Activated CD8-positive, alpha-beta T cell treated with anti-CD3 and anti-CD28 coated beads for 36 hours (primary cell): ENCODE measurements around the gene LRPAP1. TPM values are rescaled to one million over a fixed set of nuclear protein-coding genes. Genes with fewer than 3 reads are reported as not detected.

Experiments
- ATAC-seq: fragments of 200-7000 bp; cut with Tn5 transposase; one replicate; pipeline ENCODE4 v1.10.0; 2021; ENCODE audit warnings: mild to moderate bottlenecking, moderate library complexity
- CTCF ChIA-PET: fragments of 350-600 bp; sonication (Branson Sonifier 250); formaldehyde crosslinking; loops from one replicate; lab custom pipeline; 2021; ENCODE audit warnings: antibody characterized with exemption; lab: Charles Lee
- POLR2A ChIA-PET: fragments of 350-600 bp; sonication (Branson Sonifier 250); formaldehyde crosslinking; loops from one replicate; lab custom pipeline; 2021; ENCODE audit warnings: antibody characterized with exemption; lab: Charles Lee
- DNase-seq: peaks from one replicate; pipeline ENCODE4 v3.0.0-alpha.2; 2020
- H3K27ac Mint-ChIP-seq: one replicate; pipeline ENCODE4 v1.8.0; 2021; ENCODE audit warnings: mild to moderate bottlenecking, mixed read lengths
- H3K27me3 Mint-ChIP-seq: one replicate; pipeline ENCODE4 v1.8.0; 2021; ENCODE audit warnings: mixed read lengths
- H3K36me3 Mint-ChIP-seq: one replicate; pipeline ENCODE4 v1.8.0; 2021; ENCODE audit warnings: low read depth, mixed read lengths
- H3K4me1 Mint-ChIP-seq: one replicate; pipeline ENCODE4 v1.8.0; 2021; ENCODE audit warnings: low read depth, mixed read lengths
- H3K4me3 Mint-ChIP-seq: one replicate; pipeline ENCODE4 v1.8.0; 2021; ENCODE audit warnings: mild to moderate bottlenecking, moderate library complexity, mixed read lengths
- H3K9me3 Mint-ChIP-seq: one replicate; pipeline ENCODE4 v1.8.0; 2021; ENCODE audit warnings: mixed read lengths
- intact Hi-C: fragments of 100-400 bp; cut with micrococcal nuclease; formaldehyde crosslinking; loops from one replicate; pipeline ENCODE4 v1.10.0; 2022
- total RNA-seq, 2 experiments: library from RNA; stranded (reverse); gene quantifications; one replicate each; pipeline ENCODE4 v1.2.3, GENCODE V29; 2021
- TF ChIP-seq, protein P1 (sequence below): fragments of 200-600 bp; IDR thresholded peaks from one replicate; pipeline ENCODE4 v1.8.0; 2022; ENCODE audit warnings: antibody characterized with exemption, mild to moderate bottlenecking

LRPAP1 gene
- total RNA-seq, 2 experiments from 2014 or later = 46.0 to 49.8 TPM

DNA sequence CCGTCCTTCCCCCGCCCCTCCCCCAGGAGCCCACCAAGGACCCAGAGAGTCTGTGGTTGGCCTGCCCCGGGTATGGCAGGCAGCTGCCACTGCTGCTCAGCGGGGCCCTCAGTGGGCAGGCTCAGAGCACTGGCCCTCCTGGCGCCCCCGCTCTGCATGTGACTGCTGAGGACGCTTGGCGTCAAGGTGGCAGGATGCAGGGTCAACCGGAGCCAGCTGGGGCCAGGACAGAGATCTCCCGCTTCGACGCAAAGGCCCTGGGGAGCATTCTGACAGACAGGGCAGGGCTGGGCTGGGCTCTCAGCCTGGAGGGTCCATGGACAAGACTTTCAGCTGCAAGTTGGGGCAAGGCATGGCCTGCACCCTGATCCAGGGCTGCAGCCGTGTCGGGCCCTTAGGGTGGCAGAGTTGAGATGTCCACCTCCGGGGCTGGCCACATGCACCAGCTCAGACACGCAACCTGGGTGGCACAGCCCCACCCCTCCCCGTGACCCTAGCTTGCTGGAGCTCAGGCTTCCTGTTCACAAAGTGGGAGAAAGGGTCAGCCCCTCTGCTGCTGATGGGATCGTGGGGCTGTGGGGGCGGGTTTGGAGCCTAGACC is 30.3 kb downstream of the LRPAP1 start:
- POLR2A ChIA-PET = interaction anchor here (0.8 to 1.6 kb wide), 2 partner anchors 10 to 11 kb away, joined by 3 to 4 read pairs; no protein-coding TSS in a partner anchor
- ATAC-seq = no peak
- intact Hi-C loops = no loop called here

GRCh38 chr4:3501126-3501824 is 30.9 kb downstream of the LRPAP1 start:
- TF ChIP-seq, protein P1, sequence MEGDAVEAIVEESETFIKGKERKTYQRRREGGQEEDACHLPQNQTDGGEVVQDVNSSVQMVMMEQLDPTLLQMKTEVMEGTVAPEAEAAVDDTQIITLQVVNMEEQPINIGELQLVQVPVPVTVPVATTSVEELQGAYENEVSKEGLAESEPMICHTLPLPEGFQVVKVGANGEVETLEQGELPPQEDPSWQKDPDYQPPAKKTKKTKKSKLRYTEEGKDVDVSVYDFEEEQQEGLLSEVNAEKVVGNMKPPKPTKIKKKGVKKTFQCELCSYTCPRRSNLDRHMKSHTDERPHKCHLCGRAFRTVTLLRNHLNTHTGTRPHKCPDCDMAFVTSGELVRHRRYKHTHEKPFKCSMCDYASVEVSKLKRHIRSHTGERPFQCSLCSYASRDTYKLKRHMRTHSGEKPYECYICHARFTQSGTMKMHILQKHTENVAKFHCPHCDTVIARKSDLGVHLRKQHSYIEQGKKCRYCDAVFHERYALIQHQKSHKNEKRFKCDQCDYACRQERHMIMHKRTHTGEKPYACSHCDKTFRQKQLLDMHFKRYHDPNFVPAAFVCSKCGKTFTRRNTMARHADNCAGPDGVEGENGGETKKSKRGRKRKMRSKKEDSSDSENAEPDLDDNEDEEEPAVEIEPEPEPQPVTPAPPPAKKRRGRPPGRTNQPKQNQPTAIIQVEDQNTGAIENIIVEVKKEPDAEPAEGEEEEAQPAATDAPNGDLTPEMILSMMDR = no peak
- ATAC-seq (no peak), DNase-seq (no peak)
- CTCF ChIA-PET = no interaction called here
- H3K4me1 Mint-ChIP-seq = peaks cover 4% of the 10 kb centered on the region
- H3K27me3 Mint-ChIP-seq = no peaks in the 10 kb centered on the region
- H3K4me3 Mint-ChIP-seq = no peak overlapping the region
- intact Hi-C loops = no loop called here
- H3K9me3 Mint-ChIP-seq = no peaks in the 10 kb centered on the region
- POLR2A ChIA-PET = no interaction called here
- peaks cover 6% of the 10 kb centered on the region for H3K36me3 Mint-ChIP-seq
- no peak overlapping the region for H3K27ac Mint-ChIP-seq

More for the DNA sequence above, 30.3 kb downstream of the LRPAP1 start:
- Mint-ChIP-seq H3K4me3 (no peak overlapping the region), H3K9me3 (no peaks in the 10 kb centered on the region), H3K36me3 (peaks cover 6% of the 10 kb centered on the region), H3K4me1 (peaks cover 4% of the 10 kb centered on the region), H3K27ac (no peak overlapping the region), H3K27me3 (no peaks in the 10 kb centered on the region)
- DNase-seq = no peak
- TF ChIP-seq, protein P1 = no peak
- CTCF ChIA-PET = no interaction called here

- POLR2A ChIA-PET = no interaction called here
- Mint-ChIP-seq H3K9me3 (no peaks in the 10 kb centered on the region), H3K36me3 (peaks cover 5% of the 10 kb centered on the region), H3K4me3 (no peak overlapping the region), H3K27ac (no peak overlapping the region), H3K27me3 (no peaks in the 10 kb centered on the region), H3K4me1 (peaks cover 4% of the 10 kb centered on the region)
- DNase-seq = no peak
- TF ChIP-seq, protein P1 = no peak
- ATAC-seq = no peak
- intact Hi-C loops = no loop called here
- CTCF ChIA-PET = no interaction called here
Observed at GRCh38 chr4:3500634-3501101, 31.6 kb downstream of the LRPAP1 start.

GRCh38 chr4:3500111-3500510 is 32.1 kb downstream of the LRPAP1 start:
- ATAC-seq = no peak
- Mint-ChIP-seq H3K4me1 (peaks cover 4% of the 10 kb centered on the region), H3K27ac (no peak overlapping the region), H3K9me3 (no peaks in the 10 kb centered on the region), H3K27me3 (peaks cover 1% of the 10 kb centered on the region), H3K36me3 (peaks cover 4% of the 10 kb centered on the region), H3K4me3 (no peak overlapping the region)
- intact Hi-C loops = no loop called here
- POLR2A ChIA-PET = no interaction called here
- DNase-seq = no peak
- CTCF ChIA-PET = no interaction called here
- TF ChIP-seq, protein P1 = no peak

GRCh38 chr4:3499710-3500109 is 32.5 kb downstream of the LRPAP1 start:
- ChIA-PET POLR2A (no interaction called here), CTCF (no interaction called here)
- H3K4me1 Mint-ChIP-seq = peaks cover 4% of the 10 kb centered on the region
- ATAC-seq (no peak), DNase-seq (no peak)
- no peaks in the 10 kb centered on the region for H3K9me3 Mint-ChIP-seq
- H3K27ac Mint-ChIP-seq = no peak overlapping the region
- intact Hi-C loops = no loop called here
- H3K27me3 Mint-ChIP-seq = peaks cover 1% of the 10 kb centered on the region
- H3K36me3 Mint-ChIP-seq = peaks cover 2% of the 10 kb centered on the region
- TF ChIP-seq, protein P1 = no peak
- H3K4me3 Mint-ChIP-seq = no peak overlapping the region
